DND-41 (cell line): ENCODE measurements around the gene ZDHHC14.

Experiments
- ATAC-seq: fragments of 200-7000 bp; cut with Tn5 transposase; 3 replicates; pipeline ENCODE4 v1.9.1; 2021; ENCODE audit warnings: low read depth; ENCODE audit not compliant: insufficient read depth
- DNase-seq: peaks from one replicate; pipeline ENCODE4 v3.0.0-alpha.2; 2020
- H2AFZ ChIP-seq: 2 replicates; pipeline ENCODE4 v1.6.0; 2012; ENCODE audit warnings: low read depth, low read length
- H3K27ac ChIP-seq: 2 replicates; pipeline ENCODE4 v1.5.1; 2012; ENCODE audit warnings: low read length, inconsistent platforms
- H3K27me3 ChIP-seq: fragments of 200-600 bp; sonication (generic); 2 replicates; pipeline ENCODE4 v1.6.0; 2012; ENCODE audit warnings: low read length, mild to moderate bottlenecking, inconsistent platforms; ENCODE audit not compliant: insufficient read depth, poor library complexity
- H3K36me3 ChIP-seq: 2 replicates; pipeline ENCODE4 v1.5.1; 2012; ENCODE audit warnings: low read length, inconsistent platforms; ENCODE audit not compliant: insufficient read depth
- H3K4me1 ChIP-seq: 2 replicates; pipeline ENCODE4 v1.5.1; 2012; ENCODE audit warnings: mild to moderate bottlenecking, low read length; ENCODE audit not compliant: insufficient read depth
- H3K4me2 ChIP-seq: 2 replicates; pipeline ENCODE4 v1.6.0; 2012; ENCODE audit warnings: mild to moderate bottlenecking, moderate library complexity, low read length, inconsistent platforms; ENCODE audit not compliant: insufficient read depth
- H3K4me3 ChIP-seq, 2 experiments: fragments of 200-600 bp in 1 of 2; shearing (Covaris generic) in 1 of 2; 2 replicates each; pipeline ENCODE4 v1.5.1; 2012 to 2016; ENCODE audit warnings: inconsistent platforms in 2 of 2, low read length in 2 of 2, mild to moderate bottlenecking in 2 of 2, low read depth in 1 of 2, moderate library complexity in 1 of 2
- H3K79me2 ChIP-seq: 2 replicates; pipeline ENCODE4 v1.6.0; 2012; ENCODE audit warnings: low read length, inconsistent platforms; ENCODE audit not compliant: insufficient read depth
- H3K9ac ChIP-seq: 2 replicates; pipeline ENCODE4 v1.6.0; 2012; ENCODE audit warnings: low read depth, mild to moderate bottlenecking, inconsistent platforms, low read length, moderate library complexity
- H3K9me3 ChIP-seq: 2 replicates; pipeline ENCODE4 v1.5.1; 2012; ENCODE audit warnings: low read length, moderate library complexity, mild to moderate bottlenecking, inconsistent platforms; ENCODE audit not compliant: insufficient read depth, severe bottlenecking
- H4K20me1 ChIP-seq: 2 replicates; pipeline ENCODE4 v1.6.0; 2012; ENCODE audit warnings: low read length; ENCODE audit not compliant: insufficient read depth
- EZH2 ChIP-seq: IDR thresholded peaks from 3 replicates; pipeline ENCODE4 v1.6.1; 2012; ENCODE audit warnings: borderline replicate concordance, low read depth, mild to moderate bottlenecking, moderate library complexity, low read length, inconsistent platforms; ENCODE audit not compliant: severe bottlenecking
- TF ChIP-seq, protein P1 (sequence below): IDR thresholded peaks from 2 replicates; pipeline ENCODE4 v1.5.1; 2012; ENCODE audit warnings: borderline replicate concordance, low read length, moderate library complexity, mild to moderate bottlenecking; ENCODE audit not compliant: poor library complexity, severe bottlenecking; ENCODE audit errors: extremely low read depth

Gene ZDHHC14

GRCh38 chr6:157530724-157531168 lies 149.8 kb downstream of the ZDHHC14 start:
- Histone ChIP-seq H3K27me3 (no peaks in the 10 kb centered on the region), H3K9me3 (no peaks in the 10 kb centered on the region), H3K4me2 (no peak overlapping the region), H3K4me3 (no peak overlapping the region), H3K9ac (no peak overlapping the region), H3K27ac (no peak overlapping the region), H3K36me3 (no peaks in the 10 kb centered on the region), H3K79me2 (no peaks in the 10 kb centered on the region), H3K4me1 (peaks cover 8% of the 10 kb centered on the region), H4K20me1 (no peaks in the 10 kb centered on the region), H2AFZ (no peak overlapping the region)
- TF ChIP-seq, protein P1, sequence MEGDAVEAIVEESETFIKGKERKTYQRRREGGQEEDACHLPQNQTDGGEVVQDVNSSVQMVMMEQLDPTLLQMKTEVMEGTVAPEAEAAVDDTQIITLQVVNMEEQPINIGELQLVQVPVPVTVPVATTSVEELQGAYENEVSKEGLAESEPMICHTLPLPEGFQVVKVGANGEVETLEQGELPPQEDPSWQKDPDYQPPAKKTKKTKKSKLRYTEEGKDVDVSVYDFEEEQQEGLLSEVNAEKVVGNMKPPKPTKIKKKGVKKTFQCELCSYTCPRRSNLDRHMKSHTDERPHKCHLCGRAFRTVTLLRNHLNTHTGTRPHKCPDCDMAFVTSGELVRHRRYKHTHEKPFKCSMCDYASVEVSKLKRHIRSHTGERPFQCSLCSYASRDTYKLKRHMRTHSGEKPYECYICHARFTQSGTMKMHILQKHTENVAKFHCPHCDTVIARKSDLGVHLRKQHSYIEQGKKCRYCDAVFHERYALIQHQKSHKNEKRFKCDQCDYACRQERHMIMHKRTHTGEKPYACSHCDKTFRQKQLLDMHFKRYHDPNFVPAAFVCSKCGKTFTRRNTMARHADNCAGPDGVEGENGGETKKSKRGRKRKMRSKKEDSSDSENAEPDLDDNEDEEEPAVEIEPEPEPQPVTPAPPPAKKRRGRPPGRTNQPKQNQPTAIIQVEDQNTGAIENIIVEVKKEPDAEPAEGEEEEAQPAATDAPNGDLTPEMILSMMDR: no peak
- no peak for TF ChIP-seq EZH2
- no peak for ATAC-seq
- DNase-seq: no peak

- no peak overlapping the region for H3K4me2 ChIP-seq
- H3K79me2 ChIP-seq: no peaks in the 10 kb centered on the region
- no peaks in the 10 kb centered on the region for H3K27me3 ChIP-seq
- H3K4me3 ChIP-seq: no peak overlapping the region
- H3K4me1 ChIP-seq: peaks cover 14% of the 10 kb centered on the region
- TF ChIP-seq, protein P1: no peak
- TF ChIP-seq EZH2: no peak
- H4K20me1 ChIP-seq: no peaks in the 10 kb centered on the region
- no peak overlapping the region for H2AFZ ChIP-seq
- no peaks in the 10 kb centered on the region for H3K36me3 ChIP-seq
- DNase-seq (no peak), ATAC-seq (no peak)
- H3K27ac ChIP-seq: no peak overlapping the region
- H3K9me3 ChIP-seq: no peaks in the 10 kb centered on the region
- H3K9ac ChIP-seq: no peak overlapping the region
Measured at GRCh38 chr6:157531169-157531985, 150.4 kb downstream of the ZDHHC14 start.

- DNase-seq: no peak
- TF ChIP-seq, protein P1: no peak
- TF ChIP-seq EZH2: no peak
- Histone ChIP-seq H3K4me3 (no peak overlapping the region), H4K20me1 (no peaks in the 10 kb centered on the region), H3K4me2 (no peak overlapping the region), H3K27ac (no peak overlapping the region), H2AFZ (no peak overlapping the region), H3K27me3 (no peaks in the 10 kb centered on the region), H3K9me3 (no peaks in the 10 kb centered on the region), H3K9ac (no peak overlapping the region), H3K4me1 (peaks cover 17% of the 10 kb centered on the region), H3K36me3 (no peaks in the 10 kb centered on the region), H3K79me2 (no peaks in the 10 kb centered on the region)
- no peak for ATAC-seq
Measured at GRCh38 chr6:157531986-157532365, 151.0 kb downstream of the ZDHHC14 start.
